ENCODE measurements around the gene CUTC. TPM values are rescaled to one million over a fixed set of nuclear protein-coding genes. Genes with fewer than 3 reads are reported as not detected.

CUTC gene
- total RNA-seq, 1 donor = 18.3 TPM

DNA sequence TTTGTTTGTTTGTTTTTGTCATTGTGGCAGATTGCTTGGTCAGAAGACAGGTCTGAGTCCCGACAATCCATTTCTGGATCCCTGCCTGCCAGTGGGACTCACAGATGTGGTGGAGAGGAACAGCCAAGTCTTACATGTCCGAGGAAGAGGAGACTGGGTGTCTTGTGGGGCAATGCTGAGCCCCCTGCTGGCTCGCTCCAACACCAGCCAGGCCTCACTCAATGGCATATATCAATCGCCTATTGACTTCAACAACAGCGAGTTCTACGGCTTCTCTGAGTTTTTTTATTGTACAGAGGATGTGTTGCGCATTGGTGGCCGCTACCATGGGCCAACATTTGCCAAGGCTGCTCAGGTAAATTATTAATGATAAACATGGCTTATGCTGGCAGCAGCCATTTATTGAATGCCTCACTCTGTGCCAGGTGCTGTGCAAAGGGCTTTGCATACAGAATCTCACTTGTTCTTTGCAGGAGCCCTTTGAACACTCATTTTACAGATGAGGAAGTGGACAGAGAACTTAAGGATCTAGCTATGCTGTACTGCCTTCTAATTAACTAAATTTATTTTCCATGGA lies 33.4 kb upstream of the CUTC start:
- no peak for DNase-seq (ENCODE audit: low read depth)
- TF ChIP-seq, protein P1, sequence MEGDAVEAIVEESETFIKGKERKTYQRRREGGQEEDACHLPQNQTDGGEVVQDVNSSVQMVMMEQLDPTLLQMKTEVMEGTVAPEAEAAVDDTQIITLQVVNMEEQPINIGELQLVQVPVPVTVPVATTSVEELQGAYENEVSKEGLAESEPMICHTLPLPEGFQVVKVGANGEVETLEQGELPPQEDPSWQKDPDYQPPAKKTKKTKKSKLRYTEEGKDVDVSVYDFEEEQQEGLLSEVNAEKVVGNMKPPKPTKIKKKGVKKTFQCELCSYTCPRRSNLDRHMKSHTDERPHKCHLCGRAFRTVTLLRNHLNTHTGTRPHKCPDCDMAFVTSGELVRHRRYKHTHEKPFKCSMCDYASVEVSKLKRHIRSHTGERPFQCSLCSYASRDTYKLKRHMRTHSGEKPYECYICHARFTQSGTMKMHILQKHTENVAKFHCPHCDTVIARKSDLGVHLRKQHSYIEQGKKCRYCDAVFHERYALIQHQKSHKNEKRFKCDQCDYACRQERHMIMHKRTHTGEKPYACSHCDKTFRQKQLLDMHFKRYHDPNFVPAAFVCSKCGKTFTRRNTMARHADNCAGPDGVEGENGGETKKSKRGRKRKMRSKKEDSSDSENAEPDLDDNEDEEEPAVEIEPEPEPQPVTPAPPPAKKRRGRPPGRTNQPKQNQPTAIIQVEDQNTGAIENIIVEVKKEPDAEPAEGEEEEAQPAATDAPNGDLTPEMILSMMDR (IDR thresholded peaks at IDR 0.05; ENCODE audit: insufficient read depth, low read length) = no peak
- no peak overlapping the region for H3K4me3 ChIP-seq (ENCODE audit: low read depth, low read length)

DNA sequence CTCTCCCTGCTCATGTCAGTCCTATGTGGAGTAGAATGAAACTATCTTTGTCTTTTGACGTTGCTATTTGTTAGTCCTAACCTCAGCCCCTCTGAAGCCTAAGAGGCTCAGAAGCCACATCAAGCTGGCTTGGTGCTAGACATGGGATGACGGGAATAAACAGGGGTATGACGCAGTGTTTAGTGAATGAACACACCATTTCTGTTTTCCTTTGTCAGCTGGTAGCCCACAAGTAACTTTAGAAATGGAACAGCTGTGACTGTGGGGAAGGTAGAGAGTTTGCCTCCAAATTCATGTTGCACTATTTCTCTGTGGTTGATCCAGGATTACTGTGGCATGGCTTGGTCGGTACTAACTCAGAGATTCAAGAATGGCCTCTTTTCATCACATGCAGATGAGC lies 31.4 kb upstream of the CUTC start:
- TF ChIP-seq, protein P1 (IDR thresholded peaks at IDR 0.05; ENCODE audit: insufficient read depth, low read length) = no peak
- no peak for DNase-seq (ENCODE audit: low read depth)
- H3K4me3 ChIP-seq (ENCODE audit: low read depth, low read length) = no peak overlapping the region

DNA sequence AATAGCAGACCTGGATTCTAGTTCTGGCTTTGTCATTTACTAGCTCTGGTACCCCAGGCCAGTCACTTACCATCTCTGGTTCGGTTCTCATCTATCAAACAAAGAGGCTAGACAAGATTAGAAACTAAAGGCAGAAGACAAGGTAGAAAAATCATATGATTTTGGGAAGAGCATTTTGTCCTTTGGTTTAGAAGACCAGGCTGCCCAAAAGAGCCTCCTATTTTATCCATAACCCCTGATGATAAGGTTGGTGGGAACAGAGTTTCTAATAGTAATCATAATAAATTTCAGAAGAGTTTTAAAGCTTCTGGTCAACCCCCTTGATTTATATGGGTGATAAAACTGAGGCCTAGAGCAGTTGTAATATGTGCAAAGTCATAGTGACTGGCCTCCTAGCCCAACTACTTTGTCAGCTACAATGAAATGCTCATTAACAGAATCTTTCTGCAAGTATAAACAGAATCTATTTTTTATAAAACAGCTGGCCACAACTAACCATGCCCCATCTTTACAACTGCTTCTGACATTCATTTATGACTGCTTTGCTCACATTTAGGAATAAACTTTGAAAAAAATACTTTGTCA lies 23.5 kb upstream of the CUTC start:
- peak; percentile 50 for DNase-seq (ENCODE audit: low read depth)
- H3K4me3 ChIP-seq (ENCODE audit: low read depth, low read length) = no peak overlapping the region
- TF ChIP-seq, protein P1 (IDR thresholded peaks at IDR 0.05; ENCODE audit: insufficient read depth, low read length) = no peak

DNA sequence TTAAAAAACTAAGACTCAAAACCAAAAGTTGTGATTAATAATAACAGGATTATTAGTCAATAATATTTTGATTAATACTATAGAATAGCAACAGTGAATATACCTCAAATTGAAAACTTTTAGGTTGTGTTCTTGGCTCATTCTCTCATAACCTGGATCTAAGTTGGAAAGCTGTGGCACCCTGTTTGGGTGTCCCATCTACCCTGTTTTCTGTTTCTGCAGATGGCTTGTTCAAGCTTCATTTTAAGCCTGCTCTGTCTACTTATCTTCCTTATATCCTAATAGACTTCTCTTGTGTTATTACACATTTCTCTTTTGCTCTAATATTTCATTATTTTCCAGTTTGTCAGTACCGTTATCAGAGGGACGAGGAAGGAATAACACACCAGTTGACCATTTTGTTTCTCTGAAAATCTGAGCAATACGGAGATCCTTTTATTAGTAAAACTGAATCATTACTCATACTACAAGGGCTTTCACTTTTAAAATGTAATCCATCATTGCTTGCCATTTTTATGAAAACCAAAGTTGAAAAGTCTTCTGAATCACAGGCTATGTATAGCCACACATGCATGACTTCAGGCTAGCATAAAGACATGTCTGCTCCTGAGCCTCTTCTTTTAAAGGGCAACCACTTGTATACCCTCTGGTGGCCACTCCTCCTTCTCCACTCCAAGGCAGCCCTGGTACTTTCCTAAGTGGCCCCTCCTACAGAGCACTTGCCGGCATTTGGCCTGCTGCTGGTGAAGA lies 22.4 kb upstream of the CUTC start:
- no peak overlapping the region for H3K4me3 ChIP-seq (ENCODE audit: low read depth, low read length)
- peak; percentile 69 for DNase-seq (ENCODE audit: low read depth)
- TF ChIP-seq, protein P1 (IDR thresholded peaks at IDR 0.05; ENCODE audit: insufficient read depth, low read length) = peak; percentile 18

DNA sequence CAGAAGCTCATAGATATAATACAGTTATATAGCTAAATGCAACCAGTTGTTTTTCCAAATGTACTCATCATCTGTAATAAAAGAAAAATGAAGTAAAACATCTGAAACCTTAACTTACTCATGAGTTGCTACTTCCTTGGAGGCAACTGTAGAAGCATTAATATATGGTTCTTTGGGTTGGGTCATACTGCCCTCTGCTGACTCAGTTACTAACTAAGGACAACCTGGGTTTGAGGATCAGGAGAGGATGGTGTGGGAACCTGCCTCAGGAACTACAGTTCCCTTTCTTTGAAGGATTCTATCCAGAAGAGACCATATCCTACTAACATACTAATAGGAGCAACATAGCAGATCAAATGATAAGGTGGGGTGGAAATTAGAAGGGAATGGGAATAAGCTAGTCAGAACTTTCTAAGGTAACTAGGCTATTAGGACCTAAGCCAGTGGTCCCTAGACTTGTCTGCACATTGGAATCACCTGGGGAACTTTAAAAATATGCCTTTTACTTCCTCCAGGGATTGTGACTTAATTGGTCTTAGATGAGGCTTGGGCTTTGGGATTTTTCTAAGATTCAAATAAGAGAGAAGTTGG lies 20.8 kb upstream of the CUTC start:
- TF ChIP-seq, protein P1 (IDR thresholded peaks at IDR 0.05; ENCODE audit: insufficient read depth, low read length) = peak; percentile 65
- no peak overlapping the region for H3K4me3 ChIP-seq (ENCODE audit: low read depth, low read length)
- DNase-seq (ENCODE audit: low read depth) = peak; percentile 87

DNA sequence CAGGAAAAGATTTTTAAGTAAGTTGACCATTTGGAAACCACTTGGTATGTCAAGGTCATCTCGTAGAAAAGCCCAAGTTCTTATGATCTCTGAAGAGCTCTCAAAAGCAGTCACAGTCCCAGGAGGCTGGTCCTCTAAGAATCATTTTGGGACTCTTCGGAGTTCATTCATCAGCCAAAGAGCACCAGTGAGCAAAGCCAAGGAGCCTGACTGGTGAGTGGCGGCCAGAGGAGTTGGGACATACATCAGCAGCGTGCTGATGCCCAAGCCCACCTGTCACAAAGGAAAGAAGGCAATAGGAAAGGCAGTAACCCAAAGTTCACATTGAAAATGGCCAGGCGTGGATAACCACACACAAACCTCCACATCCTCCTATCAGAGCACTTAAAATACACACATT lies 17.6 kb upstream of the CUTC start:
- no peak overlapping the region for H3K4me3 ChIP-seq (ENCODE audit: low read depth, low read length)
- no peak for DNase-seq (ENCODE audit: low read depth)
- TF ChIP-seq, protein P1 (IDR thresholded peaks at IDR 0.05; ENCODE audit: insufficient read depth, low read length) = no peak
